Stimulated activated CD4-positive, alpha-beta T cell treated with anti-CD3 and anti-CD28 coated beads, Interleukin-4, amount 100 ng/mL, for 48 hours (primary cell): Measurements from ENCODE around the gene TUSC2.
A peak's percentile ranks its signal among the peaks of the same experiment; 100 is the strongest.

Source experiments
- DNase-seq, 2 donors: peaks; one replicate each; pipeline ENCODE4 v3.0.0-alpha.2; 2020; ENCODE audit warnings: low read depth in 2 of 2

The TUSC2 gene

GRCh38 chr3:50327943-50328691 lies at the start of gene TUSC2:
Gene TUSC2 (minus strand): TSS chr3:50328223. CDS start chr3:50328099, 124 bp downstream.
- DNase-seq: peak; percentile 93 to 94

- DNase-seq: no peak
Measured at GRCh38 chr3:50375258-50375931, 47.4 kb upstream of the TUSC2 start.

- no peak for DNase-seq
Measured at GRCh38 chr3:50374363-50375257, 46.6 kb upstream of the TUSC2 start.

DNA sequence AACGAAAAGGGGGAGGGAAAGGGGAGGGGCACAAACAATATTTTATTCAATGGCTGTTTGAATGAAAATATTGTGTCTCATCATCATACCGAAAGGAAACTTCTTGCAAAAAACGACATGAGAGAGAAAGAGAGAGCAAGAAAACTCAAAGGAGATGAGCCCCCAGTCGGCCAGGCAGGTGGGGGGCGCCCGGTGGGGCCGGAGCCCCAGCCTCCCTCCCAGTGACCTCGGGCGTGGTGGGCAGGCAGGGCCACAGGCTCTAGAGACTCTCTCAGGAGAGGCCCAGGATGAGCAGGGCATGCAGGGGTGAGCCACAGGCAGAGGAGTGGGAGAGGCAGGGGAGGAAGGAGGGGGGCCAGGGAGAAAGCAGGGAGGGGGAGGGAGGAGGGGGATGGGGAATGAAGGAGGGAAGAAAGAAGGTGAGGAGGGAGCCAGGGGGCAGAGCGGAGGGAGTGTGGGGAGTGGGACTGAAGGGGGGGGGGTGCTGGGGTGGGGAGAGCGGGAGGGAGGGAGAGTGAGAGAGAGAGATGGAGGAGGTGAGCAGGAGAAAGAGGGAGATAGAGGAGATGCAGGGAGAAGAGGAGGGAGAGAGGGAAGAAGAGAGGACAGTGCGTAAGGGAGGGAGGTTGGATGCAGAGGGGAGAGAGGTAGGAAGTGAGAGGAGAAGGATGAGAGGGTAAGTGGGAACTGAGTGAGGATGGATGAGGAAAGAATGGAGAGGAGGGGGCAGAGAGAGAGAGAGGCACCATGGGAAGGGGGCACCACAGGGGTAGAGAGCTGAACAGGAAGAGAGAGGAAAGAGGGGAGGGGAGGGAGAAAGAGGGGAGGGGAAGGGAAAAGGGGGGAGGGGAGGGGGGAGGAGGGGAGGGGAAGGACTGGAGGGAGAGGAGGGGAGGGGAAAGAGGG lies 45.4 kb upstream of the TUSC2 start:
- no peak for DNase-seq

DNA sequence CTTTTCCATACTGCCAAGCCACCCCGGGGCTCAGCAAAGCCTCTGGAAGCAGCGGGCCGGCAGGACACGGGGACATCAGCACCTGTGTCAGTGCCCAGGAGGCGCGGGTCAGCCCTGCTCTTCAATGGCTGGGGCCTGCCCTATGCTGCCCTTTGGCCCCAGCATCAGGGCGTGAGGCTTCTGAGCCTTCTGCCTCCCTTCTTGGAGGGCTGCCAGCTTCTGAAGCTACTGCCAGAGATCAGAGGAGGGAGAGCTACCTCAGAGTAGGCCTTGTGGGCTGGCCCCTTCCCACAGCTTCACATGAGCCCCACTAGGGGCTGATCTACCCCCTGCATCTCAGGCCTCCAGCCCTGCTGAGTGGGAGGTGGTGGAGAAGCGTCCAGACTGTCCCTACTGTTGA lies 44.3 kb upstream of the TUSC2 start:
- no peak for DNase-seq

DNA sequence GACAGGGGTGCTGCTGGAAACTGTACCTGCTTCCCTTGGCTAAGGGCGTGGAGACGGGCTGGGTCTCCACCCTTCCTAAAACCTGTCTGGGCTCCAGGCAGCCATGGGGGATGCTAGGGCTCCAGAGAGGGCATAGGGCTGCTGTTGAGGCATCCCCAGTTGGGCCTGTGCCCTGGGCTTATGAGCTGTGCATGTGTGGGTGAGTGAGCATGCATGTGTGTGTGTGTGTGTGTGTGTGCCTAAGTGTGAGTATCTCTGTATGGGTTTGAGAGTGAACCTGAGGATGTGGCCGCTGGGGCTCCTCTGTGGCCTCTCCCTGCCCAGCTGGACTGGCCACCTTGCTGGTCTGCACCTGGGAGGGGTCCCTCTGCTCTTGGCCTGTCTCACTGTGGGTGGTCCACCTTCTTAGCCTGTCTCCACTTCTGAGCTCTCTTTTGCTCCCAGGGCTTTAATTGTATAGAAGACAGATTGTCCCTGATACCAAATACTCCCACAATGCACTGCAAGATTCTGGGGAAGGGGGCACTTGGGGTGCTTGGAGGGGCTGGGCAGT lies 43.2 kb upstream of the TUSC2 start:
- DNase-seq: no peak

GRCh38 chr3:50370594-50370993 lies 42.6 kb upstream of the TUSC2 start:
- no peak for DNase-seq

GRCh38 chr3:50369012-50369670 lies 41.1 kb upstream of the TUSC2 start:
- no peak for DNase-seq

GRCh38 chr3:50365842-50366220 lies 37.8 kb upstream of the TUSC2 start:
- no peak for DNase-seq

DNA sequence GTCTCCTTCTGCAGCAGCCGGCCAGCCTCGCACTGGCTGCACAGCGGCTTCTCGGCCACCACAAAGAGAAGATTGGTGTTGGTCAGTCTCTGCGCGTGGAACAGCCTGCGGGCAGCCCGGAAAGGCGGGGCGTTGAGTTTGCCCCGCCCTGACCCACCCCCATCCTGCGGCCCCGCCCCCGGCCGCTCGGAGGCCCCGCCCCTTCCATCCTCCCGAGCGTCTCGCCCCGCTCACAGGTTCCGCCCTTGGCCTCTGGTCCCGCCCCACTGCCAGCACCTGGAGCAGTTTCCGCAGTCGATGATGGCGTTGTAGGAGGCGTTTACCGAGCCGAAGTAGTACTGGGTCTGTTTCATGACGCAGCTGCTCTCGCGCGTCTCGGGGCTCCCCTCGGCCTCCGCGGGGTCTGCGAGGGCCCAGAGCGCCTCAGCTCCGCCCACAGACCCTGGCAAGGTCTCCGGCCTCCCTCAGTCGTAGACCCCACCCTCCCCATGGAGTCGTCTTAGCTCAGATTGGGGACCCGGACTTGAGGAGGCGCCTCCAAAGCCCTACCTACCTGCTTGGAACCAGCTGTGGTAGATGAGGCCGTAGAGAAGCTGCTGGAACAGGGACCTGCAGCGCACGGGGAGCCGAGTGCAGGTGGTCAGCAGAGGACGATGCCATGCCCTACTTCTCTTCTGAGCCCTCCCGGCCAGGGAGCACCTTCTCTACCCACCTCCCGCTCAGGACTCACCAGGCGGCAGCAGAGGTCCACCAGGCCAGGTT lies 37.2 kb upstream of the TUSC2 start:
- peak; percentile 92 for DNase-seq

- no peak for DNase-seq
Measured at GRCh38 chr3:50364573-50365079, 36.6 kb upstream of the TUSC2 start.

DNA sequence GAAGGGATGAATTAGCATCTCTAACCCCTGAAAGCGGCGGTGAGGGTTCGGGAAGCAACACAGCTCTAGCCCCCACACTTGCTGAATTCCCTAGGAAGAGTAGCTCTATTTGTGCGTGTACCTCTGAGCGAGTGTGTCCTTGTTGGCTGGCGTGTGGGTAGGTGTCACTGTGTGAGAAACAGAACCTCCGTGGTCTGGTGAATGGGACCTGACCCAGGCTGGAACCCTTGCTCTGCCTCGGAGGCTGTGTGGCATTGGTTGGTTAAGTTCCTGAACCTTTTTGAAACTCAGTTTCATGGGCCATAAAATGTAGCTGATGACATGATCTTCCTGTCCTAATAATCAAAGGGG lies 31.7 kb upstream of the TUSC2 start:
- no peak for DNase-seq

- peak; percentile 86 to 94 for DNase-seq
Measured at GRCh38 chr3:50358911-50359759, 31.1 kb upstream of the TUSC2 start, which contains the start of gene TMEM115. Gene TMEM115 (minus strand): TSS chr3:50359521. CDS start chr3:50359063, 458 bp downstream.

DNA sequence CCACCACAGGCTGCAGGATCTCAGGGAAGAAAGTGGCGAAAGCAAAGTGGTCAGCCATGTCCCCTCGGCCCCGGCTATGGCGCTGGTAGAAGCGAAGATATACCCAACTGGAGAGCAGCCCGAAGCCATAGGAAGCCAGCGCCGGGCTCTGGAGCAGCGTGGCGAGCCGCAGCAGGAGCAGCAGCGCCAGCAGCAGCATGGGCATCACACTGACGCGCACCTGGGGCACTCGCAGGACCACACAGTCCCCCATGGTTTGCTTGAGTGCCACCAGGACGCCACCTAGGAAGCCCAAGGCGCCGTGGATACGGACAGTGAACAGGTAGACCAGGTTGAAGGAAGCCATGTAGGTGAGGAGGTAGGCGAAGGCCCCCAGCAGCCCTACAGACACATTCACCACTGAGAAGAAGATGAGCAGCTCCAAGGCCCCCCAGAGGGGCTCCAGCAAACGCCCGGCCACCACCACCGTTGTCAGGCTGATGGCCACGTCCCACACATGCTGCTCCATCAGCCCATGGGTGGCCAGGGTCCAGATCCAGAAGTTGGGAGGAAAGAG lies 30.4 kb upstream of the TUSC2 start:
- no peak for DNase-seq

GRCh38 chr3:50357481-50357880 lies 29.5 kb upstream of the TUSC2 start:
- no peak for DNase-seq

- DNase-seq: no peak
Measured at GRCh38 chr3:50356553-50356952, 28.5 kb upstream of the TUSC2 start.

DNA sequence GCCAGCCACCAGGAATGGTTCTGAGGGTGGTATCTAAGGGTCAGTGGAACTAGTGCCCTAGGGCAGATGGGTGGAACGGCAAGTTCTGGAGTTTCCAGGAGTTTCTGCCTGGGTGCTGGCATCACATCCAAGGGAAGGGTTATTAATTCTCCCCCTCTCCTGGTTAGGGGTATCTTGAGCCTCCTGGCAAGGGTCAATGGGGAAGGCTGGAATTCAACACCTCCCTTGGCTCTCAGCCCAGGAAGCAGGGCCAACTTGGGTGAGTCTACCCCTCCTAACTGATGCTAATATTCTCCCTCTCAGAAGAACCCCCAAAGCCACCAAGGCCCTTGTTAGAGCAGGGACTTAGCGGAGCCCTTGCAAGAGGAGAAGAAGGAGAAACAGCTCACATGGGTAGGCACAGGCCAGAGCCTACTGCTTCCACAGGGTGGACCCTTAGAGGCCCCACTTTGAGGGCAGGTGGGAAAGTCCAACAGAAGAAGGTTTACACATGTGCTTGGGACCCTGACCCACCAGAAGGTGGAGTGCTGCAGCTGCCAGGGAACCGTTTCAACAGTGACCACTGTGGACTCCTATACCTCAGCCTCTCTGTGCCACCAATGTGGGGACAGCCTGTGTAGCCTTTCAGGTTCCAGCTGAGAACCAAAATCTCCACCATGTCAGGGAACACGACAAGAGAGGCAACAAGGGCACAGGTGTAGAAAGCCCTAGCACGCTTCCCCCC lies 28.0 kb upstream of the TUSC2 start:
- DNase-seq: no peak

GRCh38 chr3:50354850-50355249 lies 26.8 kb upstream of the TUSC2 start:
- no peak for DNase-seq
